ENCODE measurements around the gene FOXL2. TPM values are rescaled to one million over a fixed set of nuclear protein-coding genes. Genes with fewer than 3 reads are reported as not detected.
A peak's percentile ranks its signal among the peaks of the same experiment; 100 is the strongest.

FOXL2 gene
- polyA plus RNA-seq, 6 donors from 2014 or later: not detected

GRCh38 chr3:138943724-138944653 lies 2.9 kb downstream of the FOXL2 start:
- H3K27ac Mint-ChIP-seq: peak overlapping the region in 5 of 6 donors; percentile 15 to 81 (median 58)
- H3K36me3 Mint-ChIP-seq: peaks cover 0 to 8% of the 10 kb centered on the region in 2 donors
- peaks cover 0 to 6% (median 3%) of the 10 kb centered on the region in 7 donors for H3K9me3 Mint-ChIP-seq
- peak overlapping the region; percentile 81 to 96 (median 87) for H3K4me3 Mint-ChIP-seq
- peaks cover 12 to 44% (median 41%) of the 10 kb centered on the region in 3 donors for H3K4me1 Mint-ChIP-seq
- peaks cover 74 to 85% (median 77%) of the 10 kb centered on the region in 3 donors for H3K27me3 Mint-ChIP-seq
- ATAC-seq (ENCODE audit: low read depth in 2 of 2) (no peak), DNase-seq (no peak)

GRCh38 chr3:138942861-138943623 lies 3.9 kb downstream of the FOXL2 start:
- no peak for ATAC-seq (ENCODE audit: low read depth in 2 of 2)
- Mint-ChIP-seq H3K36me3 (peaks cover 0 to 8% of the 10 kb centered on the region in 2 donors), H3K27ac (peak overlapping the region in 4 of 6 donors; percentile 3 to 48 (median 24)), H3K4me3 (peak overlapping the region in 3 of 8 donors; percentile 51 to 85 (median 59)), H3K9me3 (peaks cover 0 to 6% (median 3%) of the 10 kb centered on the region in 7 donors), H3K4me1 (peaks cover 17 to 49% (median 47%) of the 10 kb centered on the region in 3 donors), H3K27me3 (peaks cover 73 to 85% (median 79%) of the 10 kb centered on the region in 3 donors)
- DNase-seq: no peak

GRCh38 chr3:138942271-138942670 lies 4.7 kb downstream of the FOXL2 start:
- peaks cover 0 to 6% (median 3%) of the 10 kb centered on the region in 7 donors for H3K9me3 Mint-ChIP-seq
- peaks cover 0 to 8% of the 10 kb centered on the region in 2 donors for H3K36me3 Mint-ChIP-seq
- no peak for ATAC-seq (ENCODE audit: low read depth in 2 of 2)
- no peak for DNase-seq
- peaks cover 73 to 85% (median 79%) of the 10 kb centered on the region in 3 donors for H3K27me3 Mint-ChIP-seq
- H3K4me3 Mint-ChIP-seq: peak overlapping the region in 1 of 8 donors; percentile 45
- H3K27ac Mint-ChIP-seq: peak overlapping the region in 1 of 6 donors; percentile 90
- H3K4me1 Mint-ChIP-seq: peaks cover 22 to 50% (median 49%) of the 10 kb centered on the region in 3 donors

GRCh38 chr3:138941259-138941885 lies 5.6 kb downstream of the FOXL2 start:
- ATAC-seq (ENCODE audit: low read depth in 2 of 2) (no peak), DNase-seq (no peak)
- H3K36me3 Mint-ChIP-seq: peaks cover 0 to 8% of the 10 kb centered on the region in 2 donors
- peaks cover 78 to 88% (median 80%) of the 10 kb centered on the region in 3 donors for H3K27me3 Mint-ChIP-seq
- no peak overlapping the region for H3K27ac Mint-ChIP-seq
- peak overlapping the region in 2 of 8 donors; percentile 1 to 59 for H3K4me3 Mint-ChIP-seq
- peaks cover 0 to 6% (median 3%) of the 10 kb centered on the region in 7 donors for H3K9me3 Mint-ChIP-seq
- peaks cover 23 to 55% (median 54%) of the 10 kb centered on the region in 3 donors for H3K4me1 Mint-ChIP-seq

GRCh38 chr3:138940446-138940845 lies 6.5 kb downstream of the FOXL2 start:
- Mint-ChIP-seq H3K4me3 (no peak overlapping the region), H3K9me3 (peaks cover 0 to 6% (median 3%) of the 10 kb centered on the region in 7 donors), H3K4me1 (peaks cover 26 to 62% (median 62%) of the 10 kb centered on the region in 3 donors), H3K36me3 (peaks cover 0 to 7% of the 10 kb centered on the region in 2 donors), H3K27me3 (peaks cover 84 to 97% (median 86%) of the 10 kb centered on the region in 3 donors), H3K27ac (peak overlapping the region in 1 of 6 donors; percentile 84)
- no peak for ATAC-seq (ENCODE audit: low read depth in 2 of 2)
- no peak for DNase-seq

- ATAC-seq (ENCODE audit: low read depth in 2 of 2): no peak
- no peak overlapping the region for H3K27ac Mint-ChIP-seq
- peaks cover 20 to 56% (median 55%) of the 10 kb centered on the region in 3 donors for H3K4me1 Mint-ChIP-seq
- DNase-seq: no peak
- no peaks in the 10 kb centered on the region for H3K36me3 Mint-ChIP-seq
- H3K4me3 Mint-ChIP-seq: peak overlapping the region in 4 of 8 donors; percentile 29 to 83 (median 53)
- H3K9me3 Mint-ChIP-seq: peaks cover 0 to 4% (median 0%) of the 10 kb centered on the region in 7 donors
- H3K27me3 Mint-ChIP-seq: peaks cover 84 to 95% (median 86%) of the 10 kb centered on the region in 3 donors
Observed at GRCh38 chr3:138939561-138940241, 7.2 kb downstream of the FOXL2 start.

GRCh38 chr3:138938877-138939560 lies 7.9 kb downstream of the FOXL2 start:
- H3K9me3 Mint-ChIP-seq: peaks cover 0 to 3% (median 0%) of the 10 kb centered on the region in 7 donors
- H3K4me3 Mint-ChIP-seq: peak overlapping the region in 6 of 8 donors; percentile 35 to 83 (median 71)
- DNase-seq (no peak), ATAC-seq (ENCODE audit: low read depth in 2 of 2) (no peak)
- H3K27me3 Mint-ChIP-seq: peaks cover 84 to 95% (median 86%) of the 10 kb centered on the region in 3 donors
- peak overlapping the region in 1 of 6 donors; percentile 95 for H3K27ac Mint-ChIP-seq
- no peaks in the 10 kb centered on the region for H3K36me3 Mint-ChIP-seq
- H3K4me1 Mint-ChIP-seq: peaks cover 17 to 50% (median 49%) of the 10 kb centered on the region in 3 donors

GRCh38 chr3:138938056-138938876 lies 8.7 kb downstream of the FOXL2 start:
- no peak for DNase-seq
- Mint-ChIP-seq H3K4me3 (peak overlapping the region in 7 of 8 donors; percentile 23 to 83 (median 73)), H3K27ac (peak overlapping the region in 2 of 6 donors; percentile 87 to 95), H3K9me3 (peaks cover 0 to 3% (median 0%) of the 10 kb centered on the region in 7 donors), H3K4me1 (peaks cover 14 to 42% (median 41%) of the 10 kb centered on the region in 3 donors), H3K27me3 (peaks cover 84 to 95% (median 86%) of the 10 kb centered on the region in 3 donors), H3K36me3 (no peaks in the 10 kb centered on the region)
- peak; percentile 3 to 16 for ATAC-seq (ENCODE audit: low read depth in 2 of 2)

- Mint-ChIP-seq H3K36me3 (no peaks in the 10 kb centered on the region), H3K4me1 (peaks cover 14 to 40% (median 40%) of the 10 kb centered on the region in 3 donors), H3K9me3 (peaks cover 0 to under 1% (median 0%) of the 10 kb centered on the region in 7 donors), H3K4me3 (peak overlapping the region; percentile 15 to 83 (median 60)), H3K27ac (peak overlapping the region in 3 of 6 donors; percentile 24 to 76 (median 52)), H3K27me3 (peaks cover 84 to 95% (median 85%) of the 10 kb centered on the region in 3 donors)
- ATAC-seq (ENCODE audit: low read depth in 2 of 2) (peak in 1 of 2 donors; percentile 15), DNase-seq (no peak)
Observed at GRCh38 chr3:138937690-138938055, 9.3 kb downstream of the FOXL2 start.

GRCh38 chr3:138936741-138937689 lies 9.9 kb downstream of the FOXL2 start:
- Mint-ChIP-seq H3K4me1 (peaks cover 14 to 40% (median 38%) of the 10 kb centered on the region in 3 donors), H3K27ac (peak overlapping the region in 3 of 6 donors; percentile 24 to 76 (median 52)), H3K4me3 (peak overlapping the region; percentile 15 to 85 (median 78)), H3K36me3 (no peaks in the 10 kb centered on the region), H3K27me3 (peaks cover 79 to 93% (median 81%) of the 10 kb centered on the region in 3 donors), H3K9me3 (no peaks in the 10 kb centered on the region)
- no peak for ATAC-seq (ENCODE audit: low read depth in 2 of 2)
- DNase-seq: no peak
